AG09319 (cell line): Measurements from ENCODE around the gene FMNL3.

Source experiments
- DNase-seq: peaks from one replicate; pipeline ENCODE4 v3.0.0-alpha.2; 2010; ENCODE audit warnings: low read depth; ENCODE audit errors: extremely low read depth
- TF ChIP-seq, protein P1 (sequence below): IDR thresholded peaks from 2 replicates; pipeline ENCODE4 v1.5.1; 2011; ENCODE audit warnings: low read depth, mild to moderate bottlenecking, inconsistent platforms, low read length, moderate library complexity

Gene FMNL3

DNA sequence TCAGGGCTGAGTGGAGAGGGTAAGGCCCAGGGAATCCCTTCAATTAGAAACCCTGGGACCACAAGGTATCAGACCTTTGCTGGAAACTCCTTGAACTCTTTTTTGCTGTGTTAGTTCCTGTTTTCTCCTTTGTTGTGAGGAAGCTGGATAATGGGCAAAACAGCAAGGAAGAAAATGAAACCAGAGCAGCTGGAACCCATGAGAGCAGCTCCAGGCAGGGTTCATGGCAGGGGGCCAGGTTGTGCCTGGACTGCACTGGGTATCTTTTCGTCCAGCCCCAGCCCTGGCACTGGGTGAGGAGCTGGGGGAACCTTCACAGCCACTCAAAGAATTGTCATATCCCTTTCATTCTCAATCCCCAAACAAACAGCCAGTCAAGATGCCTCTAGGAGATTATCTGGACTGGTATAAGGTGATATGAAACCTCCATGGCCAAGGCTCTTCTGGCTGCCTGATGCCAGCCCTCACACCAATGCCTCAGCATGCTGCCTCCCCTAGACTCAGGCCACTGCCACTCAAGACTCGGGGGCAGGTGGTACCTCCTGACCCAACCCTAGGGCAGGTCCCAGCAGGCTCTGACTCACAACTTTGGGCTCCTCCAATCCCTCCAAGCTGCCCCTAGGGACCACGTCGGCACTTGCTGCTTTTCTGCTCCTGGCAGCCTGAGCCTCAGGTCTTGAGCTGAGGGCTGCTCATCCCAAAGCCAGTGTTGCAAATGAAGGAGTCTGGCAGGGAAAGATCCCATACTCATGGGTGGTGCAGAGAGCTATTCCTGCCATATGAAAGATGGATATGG is 118.3 kb downstream of the FMNL3 start:
- no peak for DNase-seq
- TF ChIP-seq, protein P1, sequence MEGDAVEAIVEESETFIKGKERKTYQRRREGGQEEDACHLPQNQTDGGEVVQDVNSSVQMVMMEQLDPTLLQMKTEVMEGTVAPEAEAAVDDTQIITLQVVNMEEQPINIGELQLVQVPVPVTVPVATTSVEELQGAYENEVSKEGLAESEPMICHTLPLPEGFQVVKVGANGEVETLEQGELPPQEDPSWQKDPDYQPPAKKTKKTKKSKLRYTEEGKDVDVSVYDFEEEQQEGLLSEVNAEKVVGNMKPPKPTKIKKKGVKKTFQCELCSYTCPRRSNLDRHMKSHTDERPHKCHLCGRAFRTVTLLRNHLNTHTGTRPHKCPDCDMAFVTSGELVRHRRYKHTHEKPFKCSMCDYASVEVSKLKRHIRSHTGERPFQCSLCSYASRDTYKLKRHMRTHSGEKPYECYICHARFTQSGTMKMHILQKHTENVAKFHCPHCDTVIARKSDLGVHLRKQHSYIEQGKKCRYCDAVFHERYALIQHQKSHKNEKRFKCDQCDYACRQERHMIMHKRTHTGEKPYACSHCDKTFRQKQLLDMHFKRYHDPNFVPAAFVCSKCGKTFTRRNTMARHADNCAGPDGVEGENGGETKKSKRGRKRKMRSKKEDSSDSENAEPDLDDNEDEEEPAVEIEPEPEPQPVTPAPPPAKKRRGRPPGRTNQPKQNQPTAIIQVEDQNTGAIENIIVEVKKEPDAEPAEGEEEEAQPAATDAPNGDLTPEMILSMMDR, result no peak

DNA sequence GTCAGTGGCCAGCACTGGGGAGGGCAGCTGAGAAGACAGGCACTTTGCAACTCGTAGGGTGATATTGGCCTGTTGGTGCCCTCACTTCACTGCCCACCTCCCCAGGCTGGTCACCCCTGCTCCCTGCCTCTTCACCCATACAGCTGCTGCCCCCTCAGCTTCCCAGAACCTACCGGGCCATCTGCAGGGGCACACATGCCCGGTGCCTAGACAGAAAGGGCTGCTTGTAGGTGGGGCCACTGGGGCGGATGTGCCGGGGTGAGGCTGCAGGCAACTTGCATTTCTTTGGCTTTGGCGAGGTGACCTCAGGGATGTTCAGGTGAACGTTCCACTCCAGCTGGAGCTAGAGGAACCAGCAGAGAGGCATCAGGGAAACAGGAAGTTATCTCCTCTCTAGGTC is 118.9 kb downstream of the FMNL3 start:
- no peak for DNase-seq
- TF ChIP-seq, protein P1, result no peak

DNA sequence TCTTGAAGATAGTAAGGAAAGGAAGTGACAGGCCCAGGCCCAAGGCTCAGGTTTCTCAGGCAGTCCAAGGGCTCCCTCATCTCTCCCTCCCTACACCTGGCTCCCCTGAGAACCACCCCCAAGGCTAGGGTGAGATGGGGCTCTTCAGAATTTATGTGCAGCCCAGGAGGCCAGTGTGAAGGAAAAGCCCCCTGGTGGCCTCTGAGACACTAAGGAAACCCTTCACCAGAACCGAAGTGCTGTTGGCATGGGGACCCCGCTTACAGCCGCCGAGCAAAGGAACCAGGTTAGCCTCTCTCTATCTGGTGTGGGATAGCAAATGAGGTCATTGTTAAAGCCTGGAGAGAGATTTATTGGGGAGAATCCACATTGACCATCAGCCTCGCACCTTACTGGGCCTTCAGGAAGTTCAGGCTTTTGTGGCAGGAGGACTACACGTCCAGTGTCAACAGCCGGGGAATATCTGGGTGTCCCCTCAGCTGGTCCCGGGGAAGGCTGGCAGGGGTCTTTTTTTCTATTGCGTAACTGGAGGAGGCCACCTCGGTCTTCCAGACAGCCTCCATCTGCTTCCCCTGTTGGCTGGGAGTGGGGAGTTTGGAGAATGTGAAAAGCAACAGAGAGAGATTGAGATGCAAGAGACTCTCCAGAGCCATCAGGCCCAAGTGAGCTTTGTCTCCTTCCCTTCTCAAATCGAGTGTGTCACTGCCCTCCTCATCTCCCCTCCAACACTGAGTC is 119.9 kb downstream of the FMNL3 start:
- DNase-seq, result no peak
- TF ChIP-seq, protein P1, result no peak
